ENCODE measurements around the gene SINHCAF. TPM values are rescaled to one million over a fixed set of nuclear protein-coding genes. Genes with fewer than 3 reads are reported as not detected.

The SINHCAF gene
- total RNA-seq, 1 experiment from 2014 or later: 179 TPM

DNA sequence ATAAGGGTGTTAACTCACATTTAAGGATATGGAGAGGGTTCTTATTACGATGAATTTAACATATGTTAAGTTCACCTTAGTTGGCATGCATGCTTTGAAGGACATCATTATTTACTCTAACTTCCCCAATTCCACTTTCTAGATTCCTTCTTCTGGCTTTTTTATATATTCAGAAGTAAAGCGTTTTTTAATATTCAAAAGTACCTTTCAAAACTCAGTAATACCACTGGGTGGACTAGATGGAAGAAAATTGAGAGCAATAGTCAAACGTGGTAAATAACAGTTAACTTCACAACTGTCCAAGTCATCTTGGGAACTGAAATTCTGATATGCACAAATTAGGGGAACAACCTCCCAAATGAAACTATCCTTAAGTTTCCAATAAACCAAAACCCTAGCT lies 9.1 kb downstream of the SINHCAF start:
- Histone ChIP-seq H3K4me2 (ENCODE audit: low read length) (no peak overlapping the region), H3K4me3 (replicated peaks in 1 of 2; ENCODE audit: low read depth in 1 of 2, low read length in 2 of 2) (no peak overlapping the region), H3K9ac (ENCODE audit: low read length) (no peak overlapping the region), H2AFZ (ENCODE audit: low read depth, low read length, poor library complexity, severe bottlenecking) (no peak overlapping the region), H4K20me1 (ENCODE audit: insufficient read depth) (peaks cover 64% of the 10 kb centered on the region), H3K9me3 (ENCODE audit: control insufficient read depth in 1 of 2, insufficient read depth in 1 of 2, low read depth in 1 of 2, low read length in 2 of 2) (no peaks in the 10 kb centered on the region), H3K9me2 (ENCODE audit: insufficient read depth) (no peaks in the 10 kb centered on the region), H3K4me1 (ENCODE audit: control insufficient read depth in 1 of 2, insufficient read depth in 2 of 2, low read length in 2 of 2) (peaks cover 24 to 44% of the 10 kb centered on the region in 2 experiments), H3K27ac (ENCODE audit: low read depth, low read length) (no peak overlapping the region), H3K36me3 (ENCODE audit: control insufficient read depth in 1 of 2, insufficient read depth in 2 of 2, low read length in 2 of 2) (0 out of 4 replicates have a peak, but pooled peaks cover 0 to 5% of the 10 kb centered on the region in 2 experiments), H3K79me2 (ENCODE audit: insufficient read depth, low read length) (peaks cover 100% of the 10 kb centered on the region), H3K27me3 (ENCODE audit: insufficient read depth, low read length) (no peaks in the 10 kb centered on the region)
- CTCF ChIA-PET: interaction anchor here (1.2 kb wide), 1 partner anchor 10 kb away, joined by 5 read pairs; the partner anchor contains the start of gene SINHCAF
- no peak for TF ChIP-seq EGR1 (IDR thresholded peaks at IDR 0.05; ENCODE audit: low read depth)
- no peak for TF ChIP-seq TCF7L2 (IDR thresholded peaks at IDR 0.05; ENCODE audit: borderline replicate concordance, extremely low read depth, insufficient read depth, insufficient read length)
- TF ChIP-seq FOSL1 (IDR thresholded peaks at IDR 0.05; ENCODE audit: low read depth): no peak
- TF ChIP-seq, protein P1, sequence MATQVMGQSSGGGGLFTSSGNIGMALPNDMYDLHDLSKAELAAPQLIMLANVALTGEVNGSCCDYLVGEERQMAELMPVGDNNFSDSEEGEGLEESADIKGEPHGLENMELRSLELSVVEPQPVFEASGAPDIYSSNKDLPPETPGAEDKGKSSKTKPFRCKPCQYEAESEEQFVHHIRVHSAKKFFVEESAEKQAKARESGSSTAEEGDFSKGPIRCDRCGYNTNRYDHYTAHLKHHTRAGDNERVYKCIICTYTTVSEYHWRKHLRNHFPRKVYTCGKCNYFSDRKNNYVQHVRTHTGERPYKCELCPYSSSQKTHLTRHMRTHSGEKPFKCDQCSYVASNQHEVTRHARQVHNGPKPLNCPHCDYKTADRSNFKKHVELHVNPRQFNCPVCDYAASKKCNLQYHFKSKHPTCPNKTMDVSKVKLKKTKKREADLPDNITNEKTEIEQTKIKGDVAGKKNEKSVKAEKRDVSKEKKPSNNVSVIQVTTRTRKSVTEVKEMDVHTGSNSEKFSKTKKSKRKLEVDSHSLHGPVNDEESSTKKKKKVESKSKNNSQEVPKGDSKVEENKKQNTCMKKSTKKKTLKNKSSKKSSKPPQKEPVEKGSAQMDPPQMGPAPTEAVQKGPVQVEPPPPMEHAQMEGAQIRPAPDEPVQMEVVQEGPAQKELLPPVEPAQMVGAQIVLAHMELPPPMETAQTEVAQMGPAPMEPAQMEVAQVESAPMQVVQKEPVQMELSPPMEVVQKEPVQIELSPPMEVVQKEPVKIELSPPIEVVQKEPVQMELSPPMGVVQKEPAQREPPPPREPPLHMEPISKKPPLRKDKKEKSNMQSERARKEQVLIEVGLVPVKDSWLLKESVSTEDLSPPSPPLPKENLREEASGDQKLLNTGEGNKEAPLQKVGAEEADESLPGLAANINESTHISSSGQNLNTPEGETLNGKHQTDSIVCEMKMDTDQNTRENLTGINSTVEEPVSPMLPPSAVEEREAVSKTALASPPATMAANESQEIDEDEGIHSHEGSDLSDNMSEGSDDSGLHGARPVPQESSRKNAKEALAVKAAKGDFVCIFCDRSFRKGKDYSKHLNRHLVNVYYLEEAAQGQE (IDR thresholded peaks at IDR 0.05; ENCODE audit: low read depth): no peak
- no peak for TF ChIP-seq ZFX (IDR thresholded peaks at IDR 0.05)
- TF ChIP-seq JUND (IDR thresholded peaks at IDR 0.05): no peak
- no peak for TF ChIP-seq SP1 (IDR thresholded peaks at IDR 0.05; ENCODE audit: low read depth)
- no peak for TF ChIP-seq SRF (IDR thresholded peaks at IDR 0.05; ENCODE audit: low read depth)
- TF ChIP-seq EZH2 (IDR thresholded peaks at IDR 0.05): no peak
- TF ChIP-seq, protein P2, sequence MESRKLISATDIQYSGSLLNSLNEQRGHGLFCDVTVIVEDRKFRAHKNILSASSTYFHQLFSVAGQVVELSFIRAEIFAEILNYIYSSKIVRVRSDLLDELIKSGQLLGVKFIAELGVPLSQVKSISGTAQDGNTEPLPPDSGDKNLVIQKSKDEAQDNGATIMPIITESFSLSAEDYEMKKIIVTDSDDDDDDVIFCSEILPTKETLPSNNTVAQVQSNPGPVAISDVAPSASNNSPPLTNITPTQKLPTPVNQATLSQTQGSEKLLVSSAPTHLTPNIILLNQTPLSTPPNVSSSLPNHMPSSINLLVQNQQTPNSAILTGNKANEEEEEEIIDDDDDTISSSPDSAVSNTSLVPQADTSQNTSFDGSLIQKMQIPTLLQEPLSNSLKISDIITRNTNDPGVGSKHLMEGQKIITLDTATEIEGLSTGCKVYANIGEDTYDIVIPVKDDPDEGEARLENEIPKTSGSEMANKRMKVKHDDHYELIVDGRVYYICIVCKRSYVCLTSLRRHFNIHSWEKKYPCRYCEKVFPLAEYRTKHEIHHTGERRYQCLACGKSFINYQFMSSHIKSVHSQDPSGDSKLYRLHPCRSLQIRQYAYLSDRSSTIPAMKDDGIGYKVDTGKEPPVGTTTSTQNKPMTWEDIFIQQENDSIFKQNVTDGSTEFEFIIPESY (IDR thresholded peaks at IDR 0.05; ENCODE audit: extremely low read depth, insufficient replicate concordance, low read length): no peak
- no peak for TF ChIP-seq YY1 (IDR thresholded peaks at IDR 0.05; ENCODE audit: extremely low read depth, insufficient replicate concordance, low read depth, low read length)
- TF ChIP-seq, protein P3, sequence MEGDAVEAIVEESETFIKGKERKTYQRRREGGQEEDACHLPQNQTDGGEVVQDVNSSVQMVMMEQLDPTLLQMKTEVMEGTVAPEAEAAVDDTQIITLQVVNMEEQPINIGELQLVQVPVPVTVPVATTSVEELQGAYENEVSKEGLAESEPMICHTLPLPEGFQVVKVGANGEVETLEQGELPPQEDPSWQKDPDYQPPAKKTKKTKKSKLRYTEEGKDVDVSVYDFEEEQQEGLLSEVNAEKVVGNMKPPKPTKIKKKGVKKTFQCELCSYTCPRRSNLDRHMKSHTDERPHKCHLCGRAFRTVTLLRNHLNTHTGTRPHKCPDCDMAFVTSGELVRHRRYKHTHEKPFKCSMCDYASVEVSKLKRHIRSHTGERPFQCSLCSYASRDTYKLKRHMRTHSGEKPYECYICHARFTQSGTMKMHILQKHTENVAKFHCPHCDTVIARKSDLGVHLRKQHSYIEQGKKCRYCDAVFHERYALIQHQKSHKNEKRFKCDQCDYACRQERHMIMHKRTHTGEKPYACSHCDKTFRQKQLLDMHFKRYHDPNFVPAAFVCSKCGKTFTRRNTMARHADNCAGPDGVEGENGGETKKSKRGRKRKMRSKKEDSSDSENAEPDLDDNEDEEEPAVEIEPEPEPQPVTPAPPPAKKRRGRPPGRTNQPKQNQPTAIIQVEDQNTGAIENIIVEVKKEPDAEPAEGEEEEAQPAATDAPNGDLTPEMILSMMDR (IDR thresholded peaks at IDR 0.05 in 2 of 3, conservative IDR thresholded peaks at IDR 0.05 in 1 of 3; ENCODE audit: borderline replicate concordance in 1 of 3, insufficient read depth in 1 of 3, low read depth in 2 of 3, low read length in 2 of 3): no peak
- TF ChIP-seq CBX3 (IDR thresholded peaks at IDR 0.05; ENCODE audit: low read depth): no peak
- TF ChIP-seq ZNF274 (IDR thresholded peaks at IDR 0.05; ENCODE audit: low read depth, low read length): no peak
- POLR2A ChIA-PET: interaction anchor here (1.2 to 1.4 kb wide), 2 partner anchors 9 kb away, joined by 3 read pairs; partner anchors contain the start of gene SINHCAF
- DNase-seq (ENCODE audit: low read depth, low spot score) (no peak), ATAC-seq (no peak)
- RAD21 ChIA-PET (ENCODE audit: low non-redundant PET in 1 of 2, low total read pairs in 2 of 2, uncharacterized antibody in 2 of 2, unreplicated experiment in 2 of 2): no interaction called here
- intact Hi-C loops (cut with micrococcal nuclease): no loop called here
- BruUV-seq (replicated peaks): no TSS peak

Measured in HCT116 (cell line).